NCI-H524 (cell line): ENCODE results near the gene NPDC1.

Experiments used
- DNase-seq, 2 experiments: peaks; one replicate each; lab custom pipeline; 2025; lab: John Stamatoyannopoulos, UW

The NPDC1 gene

GRCh38 chr9:137046088-137046787, at the start of gene NPDC1:
Gene NPDC1 (minus strand): TSS chr9:137046177. CDS start chr9:137045989, 188 bp downstream.
- peak; percentile 61 to 74 for DNase-seq

GRCh38 chr9:137089232-137089947, 43.4 kb upstream of the NPDC1 start:
- peak; percentile 89 to 95 for DNase-seq

- no peak for DNase-seq
Observed at GRCh38 chr9:137088121-137088520, 42.1 kb upstream of the NPDC1 start.

DNA sequence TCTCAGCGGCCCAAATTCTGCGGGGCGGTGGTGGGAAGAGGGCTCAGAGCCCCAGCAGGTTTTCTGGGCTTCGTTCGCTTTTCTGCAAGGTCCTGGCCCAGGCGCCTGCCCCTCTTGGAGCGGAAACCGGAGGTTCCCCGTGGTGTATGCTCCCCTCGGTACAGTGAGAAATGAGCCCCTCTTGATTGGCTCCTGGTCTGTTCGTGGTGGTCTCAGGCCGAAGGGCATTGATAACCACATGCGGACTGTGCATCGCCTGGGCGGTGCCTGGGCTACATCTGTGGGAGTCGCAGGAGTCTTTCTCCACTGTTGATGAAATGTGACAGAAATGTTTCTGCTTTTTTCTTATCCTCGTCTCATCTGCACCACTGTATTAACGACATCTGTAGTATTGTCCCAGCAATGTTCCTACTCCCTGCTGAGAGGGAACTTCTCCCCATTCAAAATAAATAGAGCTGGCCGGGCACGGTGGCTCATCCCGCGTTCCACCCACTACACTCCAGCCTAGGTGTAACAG, 41.5 kb upstream of the NPDC1 start:
- no peak for DNase-seq

GRCh38 chr9:137086531-137087408, 40.8 kb upstream of the NPDC1 start, which contains the start of gene MAN1B1:
Gene MAN1B1 (plus strand): TSS chr9:137086985. CDS start chr9:137087000, 15 bp downstream.
- peak; percentile 99 to 100 for DNase-seq

DNA sequence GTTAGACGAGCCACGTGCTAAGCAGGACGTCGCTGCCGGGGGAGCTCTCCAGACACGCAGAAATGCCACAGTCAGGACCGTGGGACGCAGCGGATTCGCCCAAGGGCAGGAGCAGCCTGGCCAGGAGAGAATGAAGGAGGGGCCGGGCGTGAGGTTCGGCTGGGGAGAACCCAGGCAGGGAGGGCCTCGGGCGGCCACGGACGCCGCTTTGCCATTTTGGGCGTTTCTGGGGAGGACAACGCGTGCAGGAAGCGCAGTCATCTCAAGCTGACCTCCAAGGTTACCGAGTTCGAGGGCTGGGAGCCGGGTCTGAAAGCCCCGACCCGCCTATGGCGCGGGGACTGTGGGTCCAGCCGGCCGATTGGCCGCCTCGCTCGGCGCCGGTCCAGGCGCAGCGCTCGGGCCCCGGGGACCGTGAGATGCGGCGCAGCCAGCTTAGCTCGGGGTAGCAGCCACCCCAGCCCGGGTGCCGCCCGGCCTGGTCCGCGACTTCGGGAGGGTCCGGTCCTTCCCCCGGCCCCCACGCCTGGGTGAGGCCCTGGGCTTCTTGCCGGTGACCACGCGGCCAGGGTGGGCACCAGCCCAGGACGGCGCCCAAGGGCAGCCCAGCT, 40.0 kb upstream of the NPDC1 start:
- no peak for DNase-seq

- DNase-seq: no peak
Observed at GRCh38 chr9:137084526-137084925, 38.5 kb upstream of the NPDC1 start.

GRCh38 chr9:137083394-137084004, 37.5 kb upstream of the NPDC1 start:
- DNase-seq: peak; percentile 39 to 76

DNA sequence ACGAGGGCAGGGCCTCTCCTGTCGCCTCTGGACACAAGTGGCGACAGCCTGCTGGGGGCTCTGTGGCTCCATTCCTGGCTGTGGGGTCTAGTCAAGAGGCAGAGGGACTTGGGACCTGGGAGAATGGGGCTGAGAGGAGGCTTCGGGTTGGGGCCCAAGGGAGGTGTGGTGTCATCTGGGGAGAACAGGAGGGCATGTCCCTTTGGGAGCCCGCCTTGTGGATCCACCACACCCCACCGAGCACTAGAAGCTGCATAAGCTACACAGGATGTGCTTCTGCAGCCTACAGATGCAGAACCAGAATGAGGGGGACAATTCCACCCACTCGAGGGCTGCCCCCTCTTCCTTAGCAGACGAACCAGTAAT, 36.9 kb upstream of the NPDC1 start:
- no peak for DNase-seq

- DNase-seq: no peak
Observed at GRCh38 chr9:137082222-137082924, 36.4 kb upstream of the NPDC1 start.

DNA sequence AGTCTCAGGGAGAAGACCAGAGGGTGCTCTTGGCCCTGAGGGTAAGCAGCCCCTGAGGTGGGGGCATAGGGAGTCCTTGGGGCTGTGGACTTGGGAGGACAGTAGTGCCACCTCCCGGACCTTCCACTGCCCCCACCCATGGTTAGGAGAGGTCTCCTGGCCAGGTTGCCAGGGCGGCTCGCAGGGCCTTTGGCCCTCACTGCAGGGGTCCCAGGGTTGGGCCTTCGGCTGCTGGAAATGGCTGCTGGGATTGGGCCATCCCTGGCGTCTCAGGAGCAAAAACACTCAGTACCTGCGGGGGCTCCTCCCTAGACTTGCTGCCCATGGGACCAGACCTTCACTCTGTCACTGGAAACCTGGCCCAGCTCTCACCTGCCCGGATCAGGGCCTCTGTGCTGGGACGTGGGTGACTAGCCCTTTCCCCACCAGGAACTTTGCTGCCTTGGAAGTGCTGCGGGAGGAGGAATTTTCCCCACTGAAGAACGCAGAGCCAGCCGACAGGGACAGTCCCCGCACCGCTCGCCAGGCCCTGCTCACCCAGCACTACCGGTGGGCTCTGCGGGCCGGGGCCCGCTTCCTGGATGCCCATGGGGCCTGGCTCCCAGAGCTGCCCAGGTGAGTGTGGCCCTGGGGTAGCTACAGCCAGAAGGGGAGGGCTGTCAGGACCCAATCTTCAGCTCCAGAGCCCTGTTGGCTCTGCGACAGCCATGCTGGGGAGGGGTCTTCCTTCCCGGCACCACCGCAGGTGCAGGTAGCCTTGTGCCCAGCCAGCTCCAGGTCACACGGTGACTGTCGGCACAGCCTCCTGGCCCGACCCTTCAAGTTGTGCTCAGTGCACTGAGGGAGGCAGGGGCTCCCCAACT, 34.5 kb upstream of the NPDC1 start:
- DNase-seq: no peak

DNA sequence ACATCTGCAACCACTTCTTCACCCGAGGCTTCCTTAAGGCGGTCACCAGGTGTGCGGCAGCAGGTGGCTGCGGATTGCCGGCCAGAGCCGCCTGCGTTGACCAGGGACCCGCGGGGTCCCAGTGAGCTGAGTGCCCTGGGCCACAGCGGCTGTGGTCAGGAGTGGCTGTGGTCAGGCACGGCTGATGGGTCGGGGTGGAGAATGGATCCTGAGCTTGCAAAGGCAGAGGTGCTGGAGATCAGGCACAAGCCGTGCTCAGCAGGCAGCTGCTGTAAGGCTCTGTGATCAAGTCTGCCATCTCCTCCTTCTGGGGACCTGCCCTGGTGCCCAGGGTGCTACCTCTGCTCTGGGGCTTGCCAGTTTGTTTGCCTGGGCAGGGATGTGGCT, 33.4 kb upstream of the NPDC1 start:
- no peak for DNase-seq

DNA sequence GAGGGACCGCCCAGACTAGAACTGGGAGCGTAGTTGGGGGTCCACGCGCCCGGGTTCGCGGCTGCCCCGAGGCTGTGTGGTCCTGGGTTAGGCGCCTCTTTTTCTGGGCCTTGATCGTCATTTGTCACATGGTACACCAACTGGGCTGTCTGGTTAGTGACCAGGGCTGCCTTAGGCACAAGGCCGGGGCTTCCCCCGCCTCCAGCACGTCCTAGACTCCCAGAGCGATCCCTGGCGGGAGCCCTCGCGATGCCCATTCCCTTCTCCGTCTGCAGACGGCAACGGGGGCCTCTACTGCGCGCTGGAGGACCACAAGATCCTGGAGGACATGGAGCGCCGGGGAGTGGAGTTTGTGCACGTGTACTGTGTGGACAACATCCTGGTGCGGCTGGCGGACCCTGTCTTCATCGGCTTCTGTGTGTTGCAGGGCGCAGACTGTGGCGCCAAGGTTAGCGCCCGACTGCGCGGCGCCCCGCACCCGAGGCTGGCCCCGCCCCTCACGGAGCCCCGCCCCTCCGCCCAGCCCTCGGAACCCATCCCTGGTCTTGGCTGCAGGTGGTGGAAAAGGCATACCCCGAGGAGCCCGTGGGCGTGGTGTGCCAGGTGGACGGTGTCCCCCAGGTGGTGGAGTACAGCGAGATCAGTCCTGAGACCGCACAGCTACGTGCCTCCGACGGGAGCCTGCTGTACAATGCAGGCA, 32.9 kb upstream of the NPDC1 start:
- DNase-seq: no peak

DNA sequence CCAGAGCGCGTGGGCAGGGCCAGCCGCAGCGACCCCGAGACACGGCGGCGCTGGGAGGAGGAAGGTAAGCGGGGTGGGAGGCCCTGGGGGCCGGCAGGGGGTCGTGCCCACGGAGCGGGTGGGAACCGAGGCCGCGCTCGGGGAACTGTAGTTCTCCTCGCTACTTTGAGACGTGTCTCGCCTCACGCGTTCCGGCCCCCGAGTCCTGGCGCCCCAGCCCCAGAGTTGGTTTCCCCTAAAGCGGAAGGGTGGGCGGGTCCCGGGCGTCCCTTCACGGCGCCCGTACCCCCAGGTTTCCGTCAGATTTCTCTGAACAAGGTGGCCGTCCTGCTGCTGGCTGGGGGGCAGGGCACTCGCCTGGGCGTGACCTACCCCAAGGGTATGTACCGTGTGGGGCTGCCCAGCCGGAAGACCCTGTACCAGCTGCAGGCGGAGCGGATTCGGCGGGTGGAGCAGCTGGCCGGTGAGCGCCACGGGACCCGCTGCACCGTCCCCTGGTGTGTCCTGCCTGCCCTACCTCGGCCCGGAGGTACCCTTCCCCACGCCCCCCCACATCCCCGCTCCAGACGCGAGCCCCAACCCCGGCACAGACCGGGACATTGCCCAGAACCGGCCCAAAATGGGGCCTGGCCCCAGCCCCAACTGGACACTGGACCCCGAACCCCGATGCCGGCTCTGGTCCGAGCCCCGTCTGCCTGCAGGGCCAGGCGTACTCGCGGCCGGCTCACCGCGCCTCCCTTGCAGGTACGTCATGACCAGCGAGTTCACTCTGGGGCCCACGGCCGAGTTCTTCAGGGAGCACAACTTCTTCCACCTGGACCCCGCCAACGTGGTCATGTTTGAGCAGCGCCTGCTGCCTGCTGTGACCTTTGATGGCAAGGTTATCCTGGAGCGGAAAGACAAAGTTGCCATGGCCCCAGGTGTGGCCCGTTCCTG, 32.0 kb upstream of the NPDC1 start:
- DNase-seq: peak in 1 of 2 experiments; percentile 31

- DNase-seq: peak in 1 of 2 experiments; percentile 62
Observed at GRCh38 chr9:137077010-137077747, 31.2 kb upstream of the NPDC1 start, which contains the start of gene UAP1L1. Gene UAP1L1 (plus strand): TSS chr9:137077517. CDS start chr9:137077533, 16 bp downstream.

- DNase-seq: no peak
Observed at GRCh38 chr9:137076636-137077009, 30.6 kb upstream of the NPDC1 start.

GRCh38 chr9:137075275-137075775, 29.3 kb upstream of the NPDC1 start:
- no peak for DNase-seq
